Hepatocyte (in vitro differentiated cells): ENCODE data around the gene SRSF11. TPM values are rescaled to one million over a fixed set of nuclear protein-coding genes. Genes with fewer than 3 reads are reported as not detected.

Experiments used
- DNase-seq: peaks from one replicate; pipeline ENCODE4 v3.0.0-alpha.2; 2016; ENCODE audit warnings: low spot score
- H2AFZ ChIP-seq: fragments of 200-600 bp; sonication (generic); 2 replicates; pipeline ENCODE4 v1.6.0; 2016; ENCODE audit warnings: antibody characterized with exemption, mild to moderate bottlenecking
- H3K27ac ChIP-seq: fragments of 200-600 bp; sonication (generic); 2 replicates; pipeline ENCODE4 v1.5.1; 2016; ENCODE audit warnings: mild to moderate bottlenecking
- H3K27me3 ChIP-seq: fragments of 200-600 bp; sonication (generic); 2 replicates; pipeline ENCODE4 v1.6.1; 2016
- H3K36me3 ChIP-seq: fragments of 200-600 bp; sonication (generic); replicated peaks from 2 replicates; pipeline ENCODE4 v1.5.1; 2016; ENCODE audit warnings: low read depth; ENCODE audit not compliant: insufficient read depth
- H3K4me1 ChIP-seq: fragments of 200-600 bp; sonication (generic); 2 replicates; pipeline ENCODE4 v1.5.1; 2016; ENCODE audit warnings: mild to moderate bottlenecking, moderate library complexity; ENCODE audit not compliant: insufficient read depth
- H3K4me2 ChIP-seq: fragments of 200-600 bp; sonication (generic); 2 replicates; pipeline ENCODE4 v1.6.0; 2016
- H3K4me3 ChIP-seq: fragments of 200-600 bp; sonication (generic); 2 replicates; pipeline ENCODE4 v1.5.1; 2016; ENCODE audit warnings: mild to moderate bottlenecking
- H3K79me2 ChIP-seq: fragments of 200-600 bp; sonication (generic); 2 replicates; pipeline ENCODE4 v1.6.0; 2017; ENCODE audit warnings: mild to moderate bottlenecking
- H3K9me2 ChIP-seq: fragments of 200-600 bp; sonication (generic); replicated peaks from 2 replicates; pipeline ENCODE4 v1.6.0; 2017; ENCODE audit warnings: mild to moderate bottlenecking; ENCODE audit not compliant: insufficient read depth
- H3K9me3 ChIP-seq: fragments of 200-600 bp; sonication (generic); 2 replicates; pipeline ENCODE4 v1.5.1; 2016; ENCODE audit warnings: low read depth, mild to moderate bottlenecking
- H4K20me1 ChIP-seq: fragments of 200-600 bp; sonication (generic); 2 replicates; pipeline ENCODE4 v1.6.0; 2016; ENCODE audit warnings: mild to moderate bottlenecking; ENCODE audit not compliant: insufficient read depth, poor library complexity, severe bottlenecking
- CTCF ChIP-seq: fragments of 200-600 bp; sonication (generic); IDR thresholded peaks from 2 replicates; pipeline ENCODE4 v1.5.1; 2016; ENCODE audit warnings: antibody characterized with exemption, mild to moderate bottlenecking; ENCODE audit not compliant: poor library complexity
- EZH2 ChIP-seq: fragments of 200-600 bp; sonication (generic); IDR thresholded peaks from 2 replicates; pipeline ENCODE4 v1.6.1; 2016; ENCODE audit warnings: antibody characterized with exemption, mild to moderate bottlenecking, borderline replicate concordance
- EZH2phosphoT487 ChIP-seq: fragments of 200-600 bp; sonication (generic); IDR thresholded peaks from one replicate; pipeline ENCODE4 v1.6.1; 2018; ENCODE audit warnings: antibody characterized with exemption, mild to moderate bottlenecking, low read depth, moderate library complexity; ENCODE audit not compliant: unreplicated experiment, severe bottlenecking
- WGBS: methylation state at CpG from one replicate; pipeline ENCODE4 v1.1.6; 2016; ENCODE audit warnings: low lambda C conversion rate; ENCODE audit errors: missing lambda C conversion rate; 5-methylcytosine and 5-hydroxymethylcytosine counted together
- polyA plus RNA-seq: library from polyadenylated mRNA; unstranded; fragments of >200 nt; fragmentation: Nextera tagmentation; extraction: Ambion mirVana; gene quantifications from 2 replicates; pipeline ENCODE4 v1.2.1, GENCODE V29; 2016
- total RNA-seq: library from RNA; depleted of rRNA; stranded (reverse); fragments of >200 nt; gene quantifications from 2 replicates; pipeline ENCODE4 v1.2.3, GENCODE V29; 2014

Gene SRSF11
- total and polyA plus RNA-seq, 2 experiments from 2014 or later, result 161 to 185 TPM

GRCh38 chr1:70210820-70211219, 10.4 kb upstream of the SRSF11 start:
- Histone ChIP-seq H3K79me2 (peaks cover 100% of the 10 kb centered on the region), H3K4me3 (no peak overlapping the region), H3K4me1 (peaks cover 9% of the 10 kb centered on the region), H4K20me1 (peaks cover 20% of the 10 kb centered on the region), H3K27ac (no peak overlapping the region), H3K9me3 (no peaks in the 10 kb centered on the region), H3K36me3 (no peaks in the 10 kb centered on the region), H2AFZ (no peak overlapping the region), H3K27me3 (no peaks in the 10 kb centered on the region), H3K4me2 (no peak overlapping the region), H3K9me2 (no peaks in the 10 kb centered on the region)
- DNase-seq, result no peak
- 94% methylated on average over 1 of the region's 1 CpG for WGBS
- TF ChIP-seq EZH2, result no peak
- no peak for TF ChIP-seq EZH2phosphoT487
- TF ChIP-seq CTCF, result no peak

GRCh38 chr1:70211541-70211940, 9.6 kb upstream of the SRSF11 start:
- Histone ChIP-seq H3K9me2 (no peaks in the 10 kb centered on the region), H3K4me1 (peaks cover 9% of the 10 kb centered on the region), H3K4me3 (no peak overlapping the region), H3K79me2 (peaks cover 100% of the 10 kb centered on the region), H2AFZ (no peak overlapping the region), H3K27me3 (no peaks in the 10 kb centered on the region), H3K27ac (no peak overlapping the region), H3K4me2 (no peak overlapping the region), H3K36me3 (no peaks in the 10 kb centered on the region), H3K9me3 (no peaks in the 10 kb centered on the region), H4K20me1 (peaks cover 21% of the 10 kb centered on the region)
- no peak for DNase-seq
- TF ChIP-seq CTCF, result no peak
- no peak for TF ChIP-seq EZH2
- no peak for TF ChIP-seq EZH2phosphoT487

GRCh38 chr1:70220015-70220414, 1.2 kb upstream of the SRSF11 start:
- TF ChIP-seq EZH2 (no peak), CTCF (no peak), EZH2phosphoT487 (no peak)
- H3K4me2 ChIP-seq, result no peak overlapping the region
- WGBS, result 94% methylated on average over 2 of the region's 2 CpGs
- DNase-seq, result no peak
- H3K4me1 ChIP-seq, result peaks cover 20% of the 10 kb centered on the region
- peak overlapping the region; percentile 3 for H3K27ac ChIP-seq
- no peaks in the 10 kb centered on the region for H3K27me3 ChIP-seq
- H4K20me1 ChIP-seq, result peaks cover 35% of the 10 kb centered on the region
- H3K4me3 ChIP-seq, result no peak overlapping the region
- no peaks in the 10 kb centered on the region for H3K9me3 ChIP-seq
- H3K79me2 ChIP-seq, result peaks cover 92% of the 10 kb centered on the region
- H3K9me2 ChIP-seq, result no peaks in the 10 kb centered on the region
- H3K36me3 ChIP-seq, result no peaks in the 10 kb centered on the region
- H2AFZ ChIP-seq, result no peak overlapping the region
